GM18858 (cell line): Measurements from ENCODE around the gene LACTBL1.

Experiments used
- ATAC-seq: cut with Tn5 transposase; IDR thresholded peaks from one replicate; pipeline ENCODE4 v1.9.1; 2021; ENCODE audit not compliant: unreplicated experiment

Gene LACTBL1

DNA sequence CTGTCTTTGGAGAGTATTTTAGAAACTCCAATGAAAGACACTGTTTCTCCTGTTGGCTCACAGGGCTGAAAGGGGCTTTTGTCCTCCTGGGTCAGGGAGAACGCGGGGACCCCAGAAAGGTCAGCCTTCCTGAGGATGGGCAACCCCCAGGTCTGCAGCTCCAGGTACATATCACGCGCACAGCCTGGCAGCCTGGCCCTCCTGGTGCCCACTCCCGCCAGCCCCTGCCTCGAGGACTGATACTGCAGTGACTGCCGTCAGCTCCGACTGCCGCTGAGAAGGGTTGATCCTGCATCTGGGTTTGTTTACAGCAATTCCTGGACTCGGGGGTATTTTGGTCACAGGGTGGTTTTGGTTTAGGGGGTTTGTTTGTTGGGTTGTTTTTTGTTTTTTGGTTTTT lies 58.5 kb downstream of the LACTBL1 start:
- no peak for ATAC-seq

DNA sequence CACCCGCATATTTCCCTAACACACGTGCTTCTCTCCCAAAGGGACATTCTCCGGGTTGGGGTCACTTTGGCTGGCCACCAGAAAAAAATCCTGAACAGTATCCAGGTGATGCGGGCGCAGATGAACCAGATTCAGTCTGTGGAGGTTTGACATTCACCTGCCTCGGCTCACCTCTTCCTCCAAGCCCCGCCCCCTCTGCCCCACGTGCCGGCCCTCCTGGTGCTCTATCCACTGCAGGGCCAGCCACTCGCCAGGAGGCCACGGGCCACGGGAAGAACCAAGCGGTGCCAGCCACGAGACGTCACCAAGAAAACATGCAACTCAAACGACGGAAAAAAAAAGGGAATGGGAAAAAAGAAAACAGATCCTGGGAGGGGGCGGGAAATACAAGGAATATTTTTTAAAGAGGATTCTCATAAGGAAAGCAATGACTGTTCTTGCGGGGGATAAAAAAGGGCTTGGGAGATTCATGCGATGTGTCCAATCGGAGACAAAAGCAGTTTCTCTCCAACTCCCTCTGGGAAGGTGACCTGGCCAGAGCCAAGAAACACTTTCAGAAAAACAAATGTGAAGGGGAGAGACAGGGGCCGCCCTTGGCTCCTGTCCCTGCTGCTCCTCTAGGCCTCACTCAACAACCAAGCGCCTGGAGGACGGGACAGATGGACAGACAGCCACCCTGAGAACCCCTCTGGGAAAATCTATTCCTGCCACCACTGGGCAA lies 59.1 kb downstream of the LACTBL1 start:
- ATAC-seq, result no peak

DNA sequence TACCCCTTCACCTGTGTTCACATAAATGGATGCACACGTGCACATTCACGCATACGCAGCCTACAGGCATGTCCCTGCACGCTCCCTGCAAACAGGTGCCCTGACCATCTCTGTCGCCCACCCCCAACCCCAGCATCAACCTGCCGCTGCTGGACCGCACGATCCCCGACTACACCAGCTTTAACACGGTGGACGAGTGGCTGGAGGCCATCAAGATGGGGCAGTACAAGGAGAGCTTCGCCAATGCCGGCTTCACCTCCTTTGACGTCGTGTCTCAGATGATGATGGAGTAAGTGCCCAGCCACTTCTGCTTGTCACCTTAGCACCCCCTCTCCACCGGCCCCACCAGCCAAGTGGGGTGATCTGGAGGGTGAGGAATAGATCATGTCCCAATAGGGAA lies 60.4 kb downstream of the LACTBL1 start:
- ATAC-seq, result no peak

GRCh38 chr1:22910986-22911651 lies 61.5 kb downstream of the LACTBL1 start:
- ATAC-seq, result no peak

GRCh38 chr1:22910286-22910685 lies 62.4 kb downstream of the LACTBL1 start:
- ATAC-seq, result no peak

DNA sequence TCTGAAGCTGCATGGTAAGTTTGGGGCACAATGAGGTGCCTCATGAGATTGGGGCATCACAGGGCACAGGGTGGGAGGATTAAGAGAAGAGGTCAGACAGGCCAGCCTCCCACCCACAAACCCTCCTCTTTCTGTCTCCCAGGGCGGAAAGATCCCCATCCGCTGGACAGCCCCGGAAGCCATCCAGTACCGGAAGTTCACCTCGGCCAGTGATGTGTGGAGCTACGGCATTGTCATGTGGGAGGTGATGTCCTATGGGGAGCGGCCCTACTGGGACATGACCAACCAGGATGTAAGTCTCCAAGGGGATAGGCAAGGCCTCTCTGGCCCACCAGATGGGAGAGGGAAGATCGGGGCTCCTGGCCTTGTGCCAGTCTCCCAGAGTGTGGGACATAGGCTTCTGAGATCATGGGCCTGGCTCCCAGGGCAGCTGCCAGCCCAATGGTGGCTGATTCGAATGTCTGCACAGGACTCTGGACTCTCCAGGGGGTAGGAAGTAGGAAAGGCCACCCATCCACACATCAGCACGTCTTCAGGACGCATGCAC lies 63.7 kb downstream of the LACTBL1 start:
- ATAC-seq, result no peak

DNA sequence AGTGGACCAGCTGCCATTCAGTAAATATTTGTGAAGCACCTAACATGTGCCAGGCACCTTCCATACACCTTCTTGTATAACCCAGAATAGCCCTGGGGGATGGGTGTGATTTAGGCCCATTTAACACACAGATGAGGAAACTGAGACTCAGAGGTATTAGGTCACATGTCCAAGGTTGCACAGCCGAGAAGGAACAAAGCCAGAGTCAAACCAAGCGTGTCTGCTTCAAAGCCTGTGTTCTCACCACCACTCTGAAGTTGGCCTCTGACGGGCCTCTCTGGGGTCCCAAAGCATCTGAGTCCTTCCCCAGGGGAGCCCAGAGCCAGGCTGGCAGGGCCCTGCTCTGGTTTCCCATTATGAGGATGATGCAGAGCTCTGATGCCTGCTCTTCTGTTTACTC lies 65.1 kb downstream of the LACTBL1 start:
- ATAC-seq, result no peak

DNA sequence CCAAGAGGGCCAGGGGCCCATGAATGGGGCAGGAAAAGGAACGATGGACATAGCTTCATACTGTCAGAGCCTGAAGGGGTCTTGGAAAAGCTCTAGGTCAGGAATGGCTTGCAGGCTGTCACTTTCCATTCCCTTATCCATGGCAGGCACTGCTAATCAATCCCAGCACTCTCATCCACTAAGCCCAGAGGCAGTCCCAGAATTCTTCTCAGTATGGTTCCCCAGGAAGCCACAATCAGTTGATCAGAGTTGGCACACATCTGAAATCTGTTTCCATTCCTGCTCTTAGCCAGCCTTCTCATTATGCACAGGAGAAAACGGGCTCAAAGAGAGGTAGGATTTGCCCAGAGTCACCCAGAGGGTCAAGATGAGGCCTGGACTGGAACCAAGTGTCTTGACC lies 65.7 kb downstream of the LACTBL1 start:
- ATAC-seq, result no peak

- no peak for ATAC-seq
Observed at GRCh38 chr1:22903113-22903512, 69.6 kb downstream of the LACTBL1 start.
